NCI-H2107 (cell line): ENCODE measurements around the gene C3.

Experiments used
- DNase-seq: peaks from one replicate; lab custom pipeline; 2025; lab: John Stamatoyannopoulos, UW

C3 gene

DNA sequence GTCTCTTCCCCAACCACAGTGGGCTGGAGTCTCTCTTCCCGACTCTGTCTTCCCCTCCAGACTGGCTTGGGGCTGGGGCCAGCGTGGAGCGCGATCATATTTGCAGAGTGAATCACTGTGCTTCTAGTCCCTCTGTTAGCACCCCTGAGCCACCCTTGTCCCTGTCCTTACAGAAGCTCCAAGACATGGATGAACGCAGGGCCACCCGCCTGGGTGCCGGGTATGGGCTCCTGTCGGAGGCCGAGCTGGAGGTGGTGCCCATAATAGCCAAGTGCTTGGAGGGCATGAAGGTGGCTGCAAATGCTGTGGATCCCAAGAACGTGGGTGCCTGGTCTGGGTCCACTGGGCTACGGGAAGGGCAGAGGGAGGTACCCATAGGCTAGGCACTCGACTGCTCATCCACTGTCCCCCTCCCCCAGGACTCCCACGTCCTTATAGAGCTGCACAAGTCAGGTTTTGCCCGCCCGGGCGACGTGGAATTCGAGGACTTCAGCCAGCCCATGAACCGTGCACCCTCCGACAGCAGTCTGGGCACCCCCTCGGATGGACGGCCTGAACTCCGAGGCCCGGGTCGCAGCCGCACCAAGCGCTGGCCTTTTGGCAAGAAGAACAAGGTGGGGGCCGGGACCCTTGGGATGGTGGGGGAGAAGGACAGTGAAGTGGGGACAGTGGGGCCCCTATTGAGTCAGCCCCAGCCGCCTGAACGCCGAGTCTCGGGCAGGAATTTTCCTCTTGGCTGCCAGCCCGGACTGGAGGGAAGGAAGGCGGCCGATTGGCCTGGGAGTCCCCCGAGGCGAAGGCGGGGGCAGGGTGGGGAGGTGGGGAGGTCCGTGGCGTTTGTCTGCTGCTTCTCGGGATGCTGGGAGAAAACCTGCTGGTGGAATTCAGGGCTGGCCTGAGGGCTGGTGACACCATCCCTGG lies 24.2 kb upstream of the C3 start:
- DNase-seq = no peak

DNA sequence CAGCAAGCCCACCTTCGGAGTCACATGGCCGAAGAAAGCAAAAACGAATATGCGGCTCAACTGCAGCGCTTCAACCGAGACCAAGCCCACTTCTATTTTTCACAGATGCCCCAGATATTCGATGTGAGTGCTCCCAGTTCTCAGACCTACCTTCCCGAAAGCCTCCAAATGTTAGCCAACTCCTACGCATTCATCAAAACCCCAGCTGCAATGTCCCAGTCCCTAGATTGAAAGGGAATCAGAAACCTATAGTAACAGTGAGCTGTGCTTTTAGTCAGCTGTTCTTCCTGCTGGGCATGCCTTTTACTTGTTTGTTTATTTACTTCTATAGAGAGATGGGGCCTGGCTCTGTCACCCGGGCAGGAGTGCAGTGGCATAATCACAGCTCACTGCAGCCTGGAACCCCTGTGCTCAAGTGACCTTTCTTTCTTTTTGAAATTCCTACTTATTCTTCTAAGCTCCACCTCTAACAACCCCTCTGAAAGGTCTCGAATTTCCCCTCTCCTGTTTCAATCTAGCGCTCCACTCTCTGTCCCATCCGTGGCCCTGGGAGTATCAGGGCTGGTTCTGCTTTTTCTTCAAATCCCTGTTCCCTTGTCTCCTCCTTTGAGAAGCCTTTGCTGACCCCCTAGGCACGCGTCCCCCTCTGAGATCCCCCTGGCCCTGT lies 23.4 kb upstream of the C3 start:
- DNase-seq = no peak

DNA sequence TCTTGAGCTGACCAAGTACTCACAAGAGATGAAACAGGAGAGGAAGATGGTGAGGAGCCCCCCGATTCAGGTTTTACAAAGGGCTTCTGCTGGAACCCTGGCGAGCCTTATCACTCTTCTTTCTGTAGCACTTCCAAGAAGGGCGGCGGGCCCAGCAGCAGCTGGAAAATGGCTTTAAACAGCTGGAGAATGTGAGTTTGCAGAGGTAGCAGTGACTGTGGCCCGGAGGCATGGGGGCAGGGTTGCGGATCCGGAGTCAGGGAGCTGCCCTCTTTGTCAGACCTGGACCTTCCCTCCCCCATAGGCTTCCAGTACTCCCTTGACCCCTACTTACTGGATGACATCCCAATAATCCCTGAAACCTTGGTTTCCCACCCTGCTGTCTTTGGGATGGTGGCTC lies 22.6 kb upstream of the C3 start:
- DNase-seq = no peak

DNA sequence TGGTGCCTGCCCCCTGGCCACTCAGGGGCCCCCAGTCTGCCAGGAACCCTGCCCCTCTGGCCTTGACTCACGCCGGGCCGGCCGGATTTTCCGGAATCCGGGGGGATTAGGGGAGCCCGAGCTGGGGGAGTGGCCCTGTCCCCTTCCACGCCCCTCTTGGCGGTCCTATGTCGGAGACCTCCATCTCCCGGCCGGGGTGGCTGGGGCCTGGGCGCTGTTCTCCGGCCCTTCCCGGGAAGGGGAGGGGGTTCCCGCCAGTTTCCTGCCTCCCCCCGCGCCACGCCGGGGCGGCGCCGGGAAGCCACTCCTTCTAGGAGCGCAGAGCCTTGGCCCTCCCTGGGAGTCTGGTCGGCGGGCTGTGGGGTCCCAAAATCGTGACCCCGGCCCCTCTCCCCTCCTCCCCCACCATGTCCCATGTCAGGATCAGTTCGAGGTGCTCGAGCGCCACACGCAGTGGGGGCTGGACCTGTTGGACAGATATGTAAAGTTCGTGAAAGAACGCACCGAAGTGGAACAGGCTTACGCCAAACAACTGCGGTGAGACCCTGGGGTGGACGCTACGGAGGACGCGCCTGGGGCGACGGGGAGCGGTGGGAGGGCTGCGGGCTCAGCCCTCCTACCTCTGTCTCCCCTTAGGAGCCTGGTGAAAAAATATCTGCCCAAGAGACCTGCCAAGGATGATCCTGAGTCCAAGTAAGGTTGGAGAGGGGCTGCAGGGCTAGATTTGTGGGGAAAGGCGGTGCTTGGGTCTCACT lies 20.3 kb upstream of the C3 start:
- DNase-seq = no peak

DNA sequence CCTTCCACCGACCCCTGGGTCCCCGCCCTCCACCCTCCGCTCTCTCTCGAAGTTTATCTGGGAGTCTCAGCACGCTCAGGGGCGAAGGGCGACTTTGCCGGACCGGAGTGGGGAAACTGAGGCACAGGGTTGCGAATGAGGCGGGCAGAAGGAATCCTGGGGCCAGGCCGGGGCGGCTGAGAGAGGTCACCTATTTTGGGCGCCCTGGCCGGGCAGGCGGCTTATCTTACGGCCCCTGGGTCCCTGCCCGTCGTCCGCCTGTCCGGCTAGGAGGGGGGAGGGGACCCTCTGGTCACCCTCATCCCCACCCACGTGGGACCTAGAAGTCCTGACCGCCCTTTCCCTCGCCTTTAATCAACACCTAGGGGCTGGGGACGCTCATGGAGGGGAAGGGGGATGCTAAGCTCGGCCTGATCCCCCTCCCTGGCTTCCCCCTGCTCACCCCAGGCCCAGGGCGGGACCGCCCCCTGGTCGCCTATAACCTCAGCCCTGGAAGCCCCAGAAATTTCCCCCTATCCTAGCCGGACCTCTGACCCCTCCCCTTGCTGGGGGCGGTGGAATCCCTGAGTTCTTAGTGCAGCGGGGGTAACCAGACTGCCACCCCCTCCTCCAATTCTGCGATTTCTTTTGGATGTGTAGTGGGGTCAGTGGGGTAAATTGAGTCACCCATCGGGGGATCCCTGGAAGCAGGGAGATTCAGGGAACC lies 19.6 kb upstream of the C3 start:
- no peak for DNase-seq

DNA sequence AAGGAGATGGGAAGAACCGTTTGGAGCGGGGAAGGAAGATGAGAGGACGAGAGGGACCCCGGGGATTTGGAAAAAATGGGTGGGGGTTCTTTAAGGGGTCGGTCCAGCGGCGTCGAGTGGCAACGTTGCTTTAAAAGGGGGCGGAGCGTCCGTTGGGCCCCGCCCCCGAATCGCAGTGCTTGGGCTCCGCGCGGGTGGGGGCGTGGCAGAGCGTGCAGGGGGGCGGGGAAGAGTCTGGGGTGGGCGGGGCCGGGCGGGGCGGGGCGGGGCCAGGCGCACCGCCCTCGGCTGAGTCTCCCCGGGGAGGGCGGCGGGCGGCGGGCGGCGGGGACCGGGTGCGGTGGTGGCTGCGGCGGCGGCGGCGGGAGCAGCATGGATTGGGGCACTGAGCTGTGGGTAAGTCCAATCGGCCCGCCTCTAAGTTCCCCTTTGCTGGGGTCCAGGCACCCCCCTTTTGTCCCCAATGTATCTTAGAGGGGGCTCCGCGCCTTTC lies 19.0 kb upstream of the C3 start, which contains the start of gene TRIP10:
TRIP10 (plus strand) TSS at position 291 of the 493 bp plus-strand sequence; CDS start at position 373, 82 bp downstream.
- no peak for DNase-seq

DNA sequence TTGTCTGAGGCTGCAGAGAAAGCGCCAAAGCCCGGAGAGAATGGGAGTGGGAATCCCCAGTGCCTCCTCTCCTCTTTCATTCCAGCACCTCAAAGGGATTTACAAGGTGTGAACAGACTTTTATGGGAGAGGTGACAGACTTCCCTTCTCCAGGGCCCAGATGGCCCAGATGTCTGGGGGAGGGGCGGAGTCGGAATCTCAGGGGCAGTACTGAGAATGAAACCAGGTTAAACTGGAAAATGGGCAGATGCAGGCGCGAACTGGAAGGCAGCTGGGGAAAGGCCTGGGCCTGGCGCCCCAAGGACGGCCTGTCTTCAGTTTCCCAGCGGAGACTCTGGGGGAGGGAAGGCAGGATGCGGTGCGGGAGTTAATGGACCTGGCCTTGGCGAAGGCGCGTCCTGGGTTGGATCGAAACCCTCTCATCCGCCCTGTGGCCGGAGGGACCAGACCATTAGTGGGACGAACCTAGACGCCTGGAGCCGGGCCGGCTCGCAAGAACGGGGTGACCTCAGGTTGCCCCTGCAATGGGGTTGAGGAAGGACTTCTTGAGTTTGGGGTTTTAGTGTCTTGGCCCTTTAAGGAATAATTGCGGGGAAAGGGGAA lies 18.4 kb upstream of the C3 start:
- no peak for DNase-seq

DNA sequence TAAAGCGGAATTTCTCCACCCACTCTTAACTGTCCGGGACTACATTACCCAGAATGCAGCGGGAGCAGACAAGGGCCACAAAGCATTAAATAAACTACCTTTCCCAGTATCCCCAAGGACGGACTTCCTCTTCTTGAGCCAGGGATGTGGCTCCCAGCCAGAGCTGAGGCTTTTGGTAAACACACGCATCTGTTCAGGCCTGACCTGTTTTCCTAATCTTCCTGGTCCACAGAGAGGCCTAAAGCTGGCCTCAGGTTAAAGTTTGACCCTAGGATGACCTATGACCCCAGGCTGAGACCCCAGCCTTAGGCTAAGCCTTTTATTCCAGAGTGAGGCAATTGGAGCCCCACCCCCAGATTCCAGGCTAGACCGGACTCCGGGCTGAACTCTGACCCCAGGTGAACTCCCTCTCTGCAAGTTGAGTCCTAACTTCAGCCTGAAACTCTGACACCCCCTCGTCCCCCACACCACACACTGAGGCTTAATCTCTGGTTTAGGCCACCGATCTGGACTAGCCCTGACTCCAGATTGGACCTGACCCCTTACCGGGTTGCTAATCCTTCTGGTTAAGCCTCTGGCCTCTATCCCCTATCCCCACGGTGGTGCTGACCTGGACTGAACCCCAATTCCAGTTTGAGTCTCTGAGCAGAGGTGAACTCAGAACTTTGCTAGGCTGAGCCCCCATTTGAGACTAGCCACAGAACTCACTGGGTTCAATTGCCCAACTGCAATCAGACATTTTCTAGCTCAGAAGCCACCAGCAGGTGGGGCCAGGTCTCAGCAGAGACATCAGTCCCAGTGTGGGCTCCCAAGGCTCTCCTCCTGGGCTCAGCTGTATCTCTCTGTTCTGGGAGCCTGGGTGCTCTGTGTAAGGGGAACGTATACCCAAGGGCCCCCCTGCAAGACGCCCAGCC lies 17.7 kb upstream of the C3 start:
- no peak for DNase-seq

DNA sequence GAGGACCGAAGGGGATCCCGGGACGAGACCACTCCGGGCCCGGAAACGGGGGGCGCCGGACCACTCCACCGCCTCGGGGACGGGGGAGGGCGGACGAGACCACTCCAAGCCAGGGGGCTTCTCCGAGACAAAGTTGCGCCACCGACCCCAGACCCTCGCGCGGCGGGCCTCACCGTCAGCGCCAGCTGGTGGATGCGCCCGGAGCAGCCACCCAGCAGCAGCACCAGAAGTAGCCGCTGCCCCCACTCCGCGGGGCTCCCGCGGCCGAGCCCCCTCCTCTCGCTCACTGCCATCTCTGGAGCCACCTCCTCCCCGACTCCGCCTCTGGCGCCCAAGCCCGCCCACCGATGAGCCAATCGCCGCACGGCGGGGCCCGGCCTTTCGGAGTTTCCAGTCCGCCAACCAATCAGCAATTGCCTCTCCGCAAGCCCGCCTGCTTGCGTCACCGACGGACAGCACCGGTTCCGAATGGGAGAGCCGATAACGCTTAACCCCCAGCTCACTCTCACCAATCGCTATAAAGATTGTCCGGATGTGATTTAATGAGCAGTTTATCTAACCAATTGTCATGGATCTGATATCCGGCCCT lies 16.9 kb upstream of the C3 start, which contains the start of gene GPR108:
GPR108 (minus strand) TSS at position 297 of the 589 bp plus-strand sequence; CDS start at position 293, 4 bp downstream.
- no peak for DNase-seq

DNA sequence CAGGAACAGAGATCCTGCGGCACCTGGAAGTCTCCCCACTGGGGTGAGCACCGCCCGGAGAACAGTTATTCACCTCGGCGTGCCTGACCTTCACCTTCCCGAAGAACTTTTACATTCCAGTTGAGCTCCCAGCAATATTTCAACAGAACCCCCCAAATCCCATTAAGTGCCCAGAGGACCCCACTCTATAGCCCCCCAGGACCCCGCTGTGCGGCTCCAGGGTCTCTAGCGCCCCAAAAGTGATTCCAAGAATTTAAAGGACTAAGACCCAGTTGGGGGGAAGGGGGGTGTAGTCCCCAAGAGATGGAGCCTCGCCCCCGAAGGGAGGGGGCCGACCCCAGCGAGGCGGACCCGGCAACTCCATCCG lies 16.4 kb upstream of the C3 start:
- no peak for DNase-seq

DNA sequence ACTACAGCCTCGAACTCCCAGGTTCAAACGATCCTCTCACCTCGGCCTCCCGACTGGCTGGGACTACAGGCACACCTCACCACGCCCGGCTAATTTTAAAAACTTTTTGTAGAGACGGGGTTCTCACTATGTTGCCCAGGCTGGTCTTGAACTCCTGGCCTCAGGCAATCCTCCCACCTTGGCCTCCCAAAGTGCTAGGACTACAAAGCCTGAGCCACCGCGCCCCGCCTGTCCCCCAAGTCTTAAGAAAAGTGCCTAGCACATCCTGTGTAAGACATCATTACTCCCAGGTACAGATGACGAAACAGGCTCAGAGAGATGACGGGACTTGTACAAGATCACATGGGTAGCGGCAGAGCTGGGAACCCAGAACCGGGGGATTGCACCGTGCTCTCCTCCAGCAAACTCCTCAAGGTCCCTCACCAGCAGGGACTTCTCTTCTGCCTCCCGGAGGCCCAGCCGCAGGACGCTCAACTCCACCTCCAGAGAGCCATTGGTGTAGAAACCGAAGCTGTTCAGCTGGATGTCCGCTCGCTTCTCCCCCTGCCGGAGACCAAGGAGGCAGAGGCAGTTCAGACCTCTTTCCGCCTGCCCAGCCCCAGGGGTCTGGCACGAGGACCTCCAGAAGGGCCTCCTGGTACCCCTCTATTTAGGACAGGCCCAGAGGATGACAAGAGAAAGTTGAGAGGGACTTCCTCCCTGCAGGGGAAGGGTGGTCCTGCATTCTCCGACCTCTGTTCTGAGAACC lies 15.9 kb upstream of the C3 start:
- no peak for DNase-seq

DNA sequence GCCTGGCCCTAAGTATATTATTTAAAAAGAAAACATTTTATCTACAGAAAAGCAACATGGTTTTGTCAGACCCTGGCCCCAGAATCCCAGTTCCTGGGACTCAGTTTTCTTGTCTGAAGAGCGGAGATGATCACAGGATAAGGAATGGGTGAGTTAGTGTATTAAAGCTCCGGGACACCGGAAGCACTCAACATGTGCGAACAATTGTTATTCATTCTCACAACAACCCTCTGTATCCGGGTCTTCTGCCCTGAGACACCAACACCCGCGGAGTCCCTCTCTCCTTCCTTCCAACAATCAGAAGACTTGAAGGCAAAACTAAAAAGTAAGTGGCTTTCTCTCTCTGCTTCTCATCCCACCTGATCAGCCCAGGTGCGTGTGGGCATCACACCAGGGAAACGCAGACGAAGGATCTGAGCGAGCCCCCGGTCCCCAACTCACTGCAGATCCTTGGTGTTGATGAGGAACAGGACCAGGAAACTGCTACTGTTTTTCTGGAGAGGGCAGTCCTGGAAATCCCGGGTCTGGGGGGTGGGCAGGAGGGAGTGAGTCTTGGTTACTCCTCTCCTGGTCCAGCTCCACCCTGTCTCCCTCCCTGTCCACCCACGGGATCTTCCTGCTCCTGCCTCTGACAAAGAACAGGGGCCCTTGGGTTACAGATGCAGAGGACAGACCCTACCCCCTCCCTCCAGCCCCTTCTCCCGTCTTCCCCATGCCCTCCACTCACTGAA lies 14.9 kb upstream of the C3 start:
- DNase-seq = no peak

DNA sequence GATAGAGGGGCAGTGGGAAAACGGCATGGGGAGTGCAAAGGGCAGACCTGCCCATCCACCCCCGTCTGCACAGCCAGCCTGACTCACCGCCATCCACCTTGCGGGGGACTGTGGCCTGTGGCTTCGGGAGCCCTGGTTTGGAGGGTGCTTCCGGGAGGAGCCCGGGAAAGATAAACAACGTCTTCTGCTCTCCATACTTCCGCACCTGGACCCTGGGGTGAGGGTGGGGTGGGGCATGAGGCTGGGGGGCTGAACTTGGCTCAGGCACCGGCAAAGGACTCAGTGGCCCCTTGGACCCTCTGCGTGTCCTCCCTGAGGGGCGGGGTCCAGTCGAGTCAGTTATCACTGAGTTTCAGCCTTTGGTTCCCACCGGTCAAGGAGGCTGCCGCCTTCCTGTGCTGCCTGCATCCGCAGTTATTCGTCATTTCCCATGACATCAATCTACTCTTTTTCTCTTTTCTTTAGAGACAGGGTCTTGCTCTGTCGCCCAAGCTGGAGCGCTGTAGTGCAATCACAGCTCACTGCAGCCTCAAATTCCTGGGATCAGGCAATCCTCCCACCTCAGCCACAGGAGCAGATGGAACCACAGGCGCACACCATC lies 13.7 kb upstream of the C3 start:
- DNase-seq = no peak

DNA sequence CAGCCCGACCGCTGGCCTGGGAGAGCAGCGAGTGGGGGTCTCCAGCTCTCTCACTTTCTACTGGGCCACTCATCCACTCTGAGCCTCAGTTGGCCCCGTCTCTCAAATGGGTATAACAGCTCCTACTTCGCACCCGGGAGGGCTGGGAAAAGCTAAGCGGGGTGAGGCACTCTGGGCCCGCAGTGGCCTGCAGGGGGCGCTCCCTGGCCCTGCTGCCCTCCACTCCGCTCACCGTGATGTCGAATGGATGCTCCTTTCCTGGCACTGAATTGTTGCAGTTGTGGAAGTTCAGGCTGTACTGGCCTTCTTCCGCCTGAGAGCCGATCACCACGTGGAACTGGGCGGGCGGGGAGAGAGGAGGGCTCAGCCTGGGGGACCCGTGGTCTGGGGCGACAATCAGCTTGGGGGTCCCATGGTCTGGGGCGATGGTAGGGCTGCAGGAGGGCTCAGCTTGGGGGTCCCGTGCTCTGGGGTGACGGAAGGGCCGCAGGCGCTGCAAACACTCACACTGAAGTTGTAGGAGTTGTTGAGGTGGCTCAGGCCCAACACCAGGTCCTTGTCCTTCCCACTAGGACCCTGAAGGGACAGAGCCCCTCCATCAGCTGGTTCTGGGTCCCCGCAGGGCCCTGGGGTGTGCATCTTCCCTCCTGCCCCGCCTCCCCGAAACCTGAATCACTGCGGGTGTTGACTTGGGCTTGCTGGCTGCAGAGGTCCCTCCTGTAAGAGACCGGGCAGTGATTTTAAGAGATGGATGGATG lies 13.1 kb upstream of the C3 start:
- no peak for DNase-seq

DNA sequence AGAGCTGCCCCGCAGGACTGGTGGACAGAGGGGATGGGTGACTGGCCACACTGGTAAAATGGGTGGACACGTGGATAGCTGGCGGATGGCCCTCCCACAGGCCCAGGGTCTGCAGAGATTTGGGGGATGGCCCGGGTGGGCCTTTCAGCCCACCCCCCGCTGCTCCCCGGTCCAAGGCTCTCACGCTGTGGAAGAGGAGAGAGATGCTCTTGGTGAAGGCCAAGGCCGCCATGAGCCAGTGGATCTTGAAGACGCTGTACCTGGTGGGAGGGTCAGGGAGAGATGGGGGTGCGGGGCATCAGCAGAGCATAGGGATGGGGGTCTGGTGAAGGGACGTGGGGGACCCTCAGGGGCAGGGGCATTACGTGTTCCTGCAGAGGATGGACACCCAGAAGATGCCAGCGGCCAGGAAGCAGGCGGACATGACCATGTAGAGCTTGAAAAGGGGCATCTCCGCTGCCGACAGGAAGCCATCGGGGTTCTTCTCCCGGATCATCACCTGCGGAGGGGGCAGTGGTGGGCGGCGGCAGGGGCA lies 12.4 kb upstream of the C3 start:
- DNase-seq = no peak

DNA sequence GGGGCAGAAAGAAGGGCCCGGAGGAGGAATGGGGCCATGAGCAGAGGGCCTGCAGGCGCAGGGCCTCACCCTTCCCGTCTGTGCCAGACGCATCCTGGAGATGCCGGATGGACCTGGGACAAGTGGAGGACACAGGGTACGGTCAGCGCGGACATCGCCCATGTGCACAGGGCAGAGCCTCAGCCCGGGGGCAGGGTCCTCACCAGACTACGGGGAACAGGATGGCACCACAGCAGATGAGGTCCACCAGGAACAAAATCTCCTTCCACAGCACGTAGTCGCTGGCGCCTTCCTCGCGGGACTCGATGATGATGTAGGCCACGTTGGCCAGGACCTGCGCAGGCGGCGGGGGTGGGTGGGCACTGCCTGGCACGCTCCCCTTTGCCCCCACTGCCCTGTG lies 11.4 kb upstream of the C3 start:
- DNase-seq = no peak
